ENCODE data around the gene HSD11B1. TPM values are rescaled to one million over a fixed set of nuclear protein-coding genes. Genes with fewer than 3 reads are reported as not detected.

Gene HSD11B1
- polyA plus RNA-seq, 1 donor (not counting 4 experiments of a cell fraction or from before 2014, with no cell fraction given) = 2.7 TPM

DNA sequence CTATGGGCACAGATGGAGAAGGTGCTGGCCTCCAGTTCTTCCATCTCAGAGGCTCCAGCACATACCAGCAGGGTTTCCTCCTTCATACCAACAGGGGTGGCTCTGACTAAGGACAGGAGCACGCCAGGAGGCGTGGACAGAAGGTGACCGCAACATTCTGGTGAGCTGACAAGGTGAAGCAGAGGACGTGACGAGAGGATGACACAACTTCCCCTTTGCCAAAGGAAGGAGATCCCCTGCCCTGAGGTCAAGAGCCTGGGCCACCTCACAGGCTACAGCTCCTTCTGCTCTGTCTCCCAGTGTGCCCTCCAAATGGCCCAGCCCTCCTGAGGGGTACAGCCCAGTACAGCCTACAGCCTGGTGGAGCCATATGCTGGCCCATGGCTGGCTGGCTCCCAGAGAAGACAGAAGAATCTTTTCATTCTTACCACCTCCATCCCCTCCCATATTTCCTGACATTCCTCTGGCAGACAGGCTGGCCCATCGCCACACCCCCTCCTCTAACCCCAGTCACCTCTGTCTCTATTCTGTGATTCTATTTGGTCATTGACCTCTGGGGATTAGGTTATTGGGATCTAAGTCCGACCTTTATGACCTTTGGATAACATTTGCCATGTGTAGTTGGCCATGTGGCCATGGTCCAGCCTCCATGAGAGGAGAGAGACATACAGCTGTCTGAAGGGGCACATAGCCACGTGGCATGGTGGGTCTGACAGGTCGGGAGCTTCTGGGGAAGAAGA lies 47.3 kb upstream of the HSD11B1 start:
- TF ChIP-seq, protein P1, sequence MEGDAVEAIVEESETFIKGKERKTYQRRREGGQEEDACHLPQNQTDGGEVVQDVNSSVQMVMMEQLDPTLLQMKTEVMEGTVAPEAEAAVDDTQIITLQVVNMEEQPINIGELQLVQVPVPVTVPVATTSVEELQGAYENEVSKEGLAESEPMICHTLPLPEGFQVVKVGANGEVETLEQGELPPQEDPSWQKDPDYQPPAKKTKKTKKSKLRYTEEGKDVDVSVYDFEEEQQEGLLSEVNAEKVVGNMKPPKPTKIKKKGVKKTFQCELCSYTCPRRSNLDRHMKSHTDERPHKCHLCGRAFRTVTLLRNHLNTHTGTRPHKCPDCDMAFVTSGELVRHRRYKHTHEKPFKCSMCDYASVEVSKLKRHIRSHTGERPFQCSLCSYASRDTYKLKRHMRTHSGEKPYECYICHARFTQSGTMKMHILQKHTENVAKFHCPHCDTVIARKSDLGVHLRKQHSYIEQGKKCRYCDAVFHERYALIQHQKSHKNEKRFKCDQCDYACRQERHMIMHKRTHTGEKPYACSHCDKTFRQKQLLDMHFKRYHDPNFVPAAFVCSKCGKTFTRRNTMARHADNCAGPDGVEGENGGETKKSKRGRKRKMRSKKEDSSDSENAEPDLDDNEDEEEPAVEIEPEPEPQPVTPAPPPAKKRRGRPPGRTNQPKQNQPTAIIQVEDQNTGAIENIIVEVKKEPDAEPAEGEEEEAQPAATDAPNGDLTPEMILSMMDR (optimal IDR thresholded peaks at IDR 0.05 in 1 of 3, IDR thresholded peaks at IDR 0.05 in 1 of 3, conservative IDR thresholded peaks at IDR 0.05 in 1 of 3; ENCODE audit: extremely low read depth in 1 of 3, insufficient read depth in 2 of 3, low read length in 3 of 3) = no peak
- no peak for TF ChIP-seq EZH2 (IDR thresholded peaks at IDR 0.05; ENCODE audit: low read length)
- Histone ChIP-seq H3K27ac (ENCODE audit: control insufficient read depth, insufficient read depth, low read length) (peak overlapping the region; percentile 100), H3K9me3 (ENCODE audit: control insufficient read depth, low read depth, low read length) (no peaks in the 10 kb centered on the region), H3K79me2 (ENCODE audit: control insufficient read depth, insufficient read depth, low read length) (peaks cover 15% of the 10 kb centered on the region), H3K9me1 (ENCODE audit: control insufficient read depth, extremely low read depth, insufficient read depth, low read length) (no peaks in the 10 kb centered on the region), H3K4me2 (ENCODE audit: control insufficient read depth, extremely low read depth, insufficient read depth, low read depth, low read length) (peak overlapping the region; percentile 99), H2AFZ (ENCODE audit: control insufficient read depth, low read length) (no peak overlapping the region), H4K20me1 (ENCODE audit: control insufficient read depth, extremely low read depth, insufficient read depth, low read length) (no peaks in the 10 kb centered on the region), H3K4me3 (ENCODE audit: control insufficient read depth in 2 of 3, extremely low read depth in 1 of 3, insufficient read depth in 2 of 3, low read depth in 1 of 3, low read length in 3 of 3) (peak overlapping the region in 2 of 3 experiments; percentile 29 to 43), H3K36me3 (ENCODE audit: control insufficient read depth in 2 of 2, extremely low read depth in 1 of 2, insufficient read depth in 2 of 2, low read length in 2 of 2) (no peaks in the 10 kb centered on the region), H3K4me1 (ENCODE audit: control insufficient read depth, extremely low read depth, insufficient read depth, low read length) (peaks cover 68% of the 10 kb centered on the region), H3K9ac (ENCODE audit: control insufficient read depth, extremely low read depth, insufficient read depth, low read length) (peak overlapping the region; percentile 99), H3K27me3 (ENCODE audit: control insufficient read depth, extremely low read depth, insufficient read depth, low read length) (no peaks in the 10 kb centered on the region)
- peak; percentile 100 for FAIRE-seq
- dilution Hi-C loops (cut with MboI; ENCODE audit: extremely low pct_ligation_motif_present, low sequenced_read_pairs) = no loop called here
- DNase-seq (ENCODE audit: low read depth, low spot score) = peak; percentile 100

DNA sequence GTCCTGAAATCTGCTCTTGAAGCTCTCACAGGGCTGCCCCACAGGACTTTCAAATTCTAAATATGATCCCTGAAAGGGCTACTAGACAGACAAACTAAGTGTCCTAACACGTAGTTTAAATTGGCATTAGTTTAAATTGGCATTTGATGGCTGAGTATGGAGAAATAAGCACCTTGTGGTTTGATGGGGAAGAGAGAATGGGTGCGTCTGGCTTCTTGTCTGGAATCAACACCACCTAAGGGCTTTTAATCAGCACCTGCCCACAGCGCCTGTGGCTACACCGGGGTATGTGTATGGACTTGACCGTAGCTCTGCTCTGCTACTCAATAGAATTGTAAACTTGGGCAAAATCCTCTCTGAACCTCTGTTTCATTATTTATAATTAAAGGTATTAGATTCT lies 46.7 kb upstream of the HSD11B1 start:
- H3K79me2 ChIP-seq (ENCODE audit: control insufficient read depth, insufficient read depth, low read length) = peaks cover 10% of the 10 kb centered on the region
- no peaks in the 10 kb centered on the region for H3K9me1 ChIP-seq (ENCODE audit: control insufficient read depth, extremely low read depth, insufficient read depth, low read length)
- peak; percentile 86 for DNase-seq (ENCODE audit: low read depth, low spot score)
- H3K36me3 ChIP-seq (ENCODE audit: control insufficient read depth in 2 of 2, extremely low read depth in 1 of 2, insufficient read depth in 2 of 2, low read length in 2 of 2) = no peaks in the 10 kb centered on the region
- TF ChIP-seq EZH2 (IDR thresholded peaks at IDR 0.05; ENCODE audit: low read length) = no peak
- TF ChIP-seq, protein P1 (optimal IDR thresholded peaks at IDR 0.05 in 1 of 3, IDR thresholded peaks at IDR 0.05 in 1 of 3, conservative IDR thresholded peaks at IDR 0.05 in 1 of 3; ENCODE audit: extremely low read depth in 1 of 3, insufficient read depth in 2 of 3, low read length in 3 of 3) = no peak
- FAIRE-seq = peak; percentile 90
- H3K9ac ChIP-seq (ENCODE audit: control insufficient read depth, extremely low read depth, insufficient read depth, low read length) = peak overlapping the region; percentile 99
- H3K4me3 ChIP-seq (ENCODE audit: control insufficient read depth in 2 of 3, extremely low read depth in 1 of 3, insufficient read depth in 2 of 3, low read depth in 1 of 3, low read length in 3 of 3) = peak overlapping the region in 2 of 3 experiments; percentile 29 to 43
- H2AFZ ChIP-seq (ENCODE audit: control insufficient read depth, low read length) = no peak overlapping the region
- no peaks in the 10 kb centered on the region for H3K27me3 ChIP-seq (ENCODE audit: control insufficient read depth, extremely low read depth, insufficient read depth, low read length)
- H3K27ac ChIP-seq (ENCODE audit: control insufficient read depth, insufficient read depth, low read length) = peak overlapping the region; percentile 100
- peak overlapping the region; percentile 99 for H3K4me2 ChIP-seq (ENCODE audit: control insufficient read depth, extremely low read depth, insufficient read depth, low read depth, low read length)
- no peaks in the 10 kb centered on the region for H4K20me1 ChIP-seq (ENCODE audit: control insufficient read depth, extremely low read depth, insufficient read depth, low read length)
- H3K9me3 ChIP-seq (ENCODE audit: control insufficient read depth, low read depth, low read length) = no peaks in the 10 kb centered on the region
- dilution Hi-C loops (cut with MboI; ENCODE audit: extremely low pct_ligation_motif_present, low sequenced_read_pairs) = no loop called here
- peaks cover 68% of the 10 kb centered on the region for H3K4me1 ChIP-seq (ENCODE audit: control insufficient read depth, extremely low read depth, insufficient read depth, low read length)
